GM12874 (cell line): ENCODE results near the gene UPK1B.

ENCODE experiments used
- CTCF ChIP-seq: IDR thresholded peaks from 2 replicates; pipeline ENCODE4 v1.5.1; 2011; ENCODE audit warnings: low read depth, mild to moderate bottlenecking, control low read depth, low read length, moderate library complexity; ENCODE audit not compliant: insufficient read depth

Gene UPK1B

GRCh38 chr3:119170821-119171220 lies 2.6 kb upstream of the UPK1B start:
- no peak for TF ChIP-seq CTCF

GRCh38 chr3:119175872-119176756 lies 2.7 kb downstream of the UPK1B start:
- no peak for TF ChIP-seq CTCF

- TF ChIP-seq CTCF = no peak
These were observed 3.4 kb downstream of the UPK1B start for GRCh38 chr3:119176778-119177177.

- TF ChIP-seq CTCF = no peak
These were observed 3.9 kb downstream of the UPK1B start for GRCh38 chr3:119177321-119177720.

- TF ChIP-seq CTCF = no peak
These were observed 8.4 kb downstream of the UPK1B start for GRCh38 chr3:119181765-119182164.

GRCh38 chr3:119184111-119184510 lies 10.7 kb downstream of the UPK1B start:
- TF ChIP-seq CTCF = no peak

- no peak for TF ChIP-seq CTCF
These were observed 11.6 kb downstream of the UPK1B start for GRCh38 chr3:119184796-119185570.
